GM12874 (cell line): ENCODE results near the gene TMEM106A.

Experiments used
- CTCF ChIP-seq: IDR thresholded peaks from 2 replicates; pipeline ENCODE4 v1.5.1; 2011; ENCODE audit warnings: low read depth, mild to moderate bottlenecking, control low read depth, low read length, moderate library complexity; ENCODE audit not compliant: insufficient read depth

TMEM106A gene

DNA sequence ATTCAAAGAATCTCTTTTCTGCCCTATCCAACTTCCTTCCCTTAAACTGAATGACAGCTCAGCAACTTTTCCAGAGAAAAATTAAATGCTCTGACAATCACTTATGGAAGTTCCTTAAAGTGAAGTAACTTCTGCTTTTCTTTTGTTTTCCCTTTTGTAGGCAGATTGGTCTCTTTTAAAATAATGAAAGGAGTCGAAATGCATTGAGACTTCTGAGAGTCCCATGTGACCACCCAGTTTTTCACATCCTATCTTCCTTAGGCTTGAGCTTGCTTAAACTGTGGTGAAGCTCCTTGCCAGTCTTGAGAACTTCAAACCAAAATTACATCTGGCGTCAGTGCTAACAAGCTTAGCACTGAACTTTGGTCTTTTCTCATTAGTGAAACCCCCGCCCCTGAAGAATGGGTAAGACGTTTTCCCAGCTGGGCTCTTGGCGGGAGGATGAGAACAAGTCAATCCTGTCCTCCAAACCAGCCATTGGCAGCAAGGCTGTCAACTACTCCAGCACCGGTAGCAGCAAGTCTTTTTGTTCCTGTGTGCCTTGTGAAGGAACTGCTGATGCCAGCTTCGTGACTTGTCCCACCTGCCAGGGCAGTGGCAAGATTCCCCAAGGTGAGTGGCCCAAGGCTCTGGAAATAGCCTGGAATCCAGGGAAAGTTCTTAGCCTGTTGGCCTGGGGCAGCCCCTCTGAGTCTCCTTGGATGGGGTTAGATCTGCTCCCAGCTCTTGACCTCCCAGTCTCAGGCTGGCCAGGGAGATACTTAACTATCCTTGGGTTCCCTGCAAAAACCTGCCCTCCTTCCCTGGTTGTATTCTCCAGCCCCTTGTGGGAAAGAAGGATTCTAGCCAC, 1.2 kb downstream of the TMEM106A start:
- no peak for TF ChIP-seq CTCF

GRCh38 chr17:43213545-43213944, 1.9 kb downstream of the TMEM106A start:
- no peak for TF ChIP-seq CTCF

- TF ChIP-seq CTCF: no peak
These were observed 3.7 kb downstream of the TMEM106A start for GRCh38 chr17:43215341-43215740.

DNA sequence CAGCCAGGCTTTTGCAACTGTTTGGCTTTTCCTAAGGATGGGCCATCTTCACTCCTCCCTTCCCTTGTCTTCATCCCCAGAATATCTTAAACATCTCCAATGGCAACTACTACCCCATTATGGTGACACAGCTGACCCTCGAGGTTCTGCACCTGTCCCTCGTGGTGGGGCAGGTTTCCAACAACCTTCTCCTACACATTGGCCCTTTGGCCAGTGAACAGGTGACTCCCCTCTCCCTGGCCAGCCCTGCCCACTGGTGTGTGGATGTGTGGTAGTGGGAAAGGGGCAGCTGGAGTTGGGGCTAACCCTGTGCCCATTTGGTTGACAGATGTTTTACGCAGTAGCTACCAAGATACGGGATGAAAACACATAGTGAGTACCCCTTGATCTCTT, 4.7 kb downstream of the TMEM106A start:
- TF ChIP-seq CTCF: no peak

DNA sequence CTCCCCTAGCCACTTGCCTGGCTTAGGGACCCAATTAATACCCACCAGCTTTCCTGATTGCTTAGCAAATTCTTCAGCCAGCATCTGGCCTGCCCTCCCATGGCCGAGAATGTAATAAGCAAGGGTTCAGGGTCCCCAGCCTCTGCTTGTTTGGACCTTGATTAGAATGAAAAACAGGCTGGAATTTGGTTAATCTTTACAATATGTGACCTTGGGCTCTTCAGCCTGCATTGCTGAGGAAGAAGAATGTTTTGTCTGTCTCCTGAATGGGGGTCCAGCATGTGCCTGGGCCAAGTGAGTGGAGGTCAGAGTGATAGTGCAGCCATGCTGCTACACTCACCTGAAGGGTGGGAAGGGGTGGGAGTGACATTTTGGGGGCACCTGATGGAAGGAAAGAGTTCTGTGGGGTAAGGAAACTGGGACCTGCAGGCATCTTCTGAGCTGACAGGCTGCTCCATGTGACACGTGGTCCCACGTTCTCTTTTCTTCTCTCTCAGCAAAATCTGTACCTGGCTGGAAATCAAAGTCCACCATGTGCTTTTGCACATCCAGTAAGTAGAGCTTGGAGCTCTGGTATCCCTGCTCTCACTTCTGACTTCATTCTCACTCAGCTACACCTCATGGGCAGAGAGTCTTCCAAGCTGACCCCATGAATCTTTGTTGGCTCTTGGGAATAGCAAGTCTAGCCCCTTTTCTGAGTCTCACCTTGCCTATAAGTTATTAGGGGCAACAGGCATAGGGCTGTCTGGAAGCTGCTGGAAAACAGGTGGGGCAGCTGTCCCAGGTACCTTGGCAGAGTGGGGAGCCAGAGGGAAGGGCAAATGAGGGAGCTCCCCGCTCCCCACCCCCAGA, 5.3 kb downstream of the TMEM106A start:
- no peak for TF ChIP-seq CTCF

DNA sequence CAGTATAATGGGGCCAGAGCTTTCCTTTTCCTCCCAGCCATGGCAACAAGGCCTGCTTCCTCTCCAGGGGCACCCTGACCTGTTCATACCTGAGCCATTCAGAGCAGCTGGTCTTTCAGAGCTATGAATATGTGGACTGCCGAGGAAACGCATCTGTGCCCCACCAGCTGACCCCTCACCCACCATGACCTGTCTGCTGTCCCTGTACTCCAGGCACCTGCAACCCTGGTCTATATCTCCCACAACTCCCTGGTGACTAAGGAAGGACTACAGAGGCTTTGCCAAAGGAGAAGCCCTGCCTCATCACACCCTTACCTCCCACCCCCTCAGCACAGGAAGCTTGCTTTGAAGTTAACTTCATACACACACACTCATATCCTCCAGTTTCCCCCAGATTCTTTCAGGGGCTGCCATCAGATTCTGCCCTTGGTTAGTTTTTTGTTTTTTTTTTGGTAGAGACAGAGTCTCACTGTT, 6.0 kb downstream of the TMEM106A start:
- no peak for TF ChIP-seq CTCF

- no peak for TF ChIP-seq CTCF
These were observed 7.3 kb downstream of the TMEM106A start for GRCh38 chr17:43219001-43219400.
